NCI-H69 (cell line): Measurements from ENCODE around the gene PCID2.
A peak's percentile ranks its signal among the peaks of the same experiment; 100 is the strongest.

ENCODE experiments used
- DNase-seq: peaks from one replicate; lab custom pipeline; 2025; lab: John Stamatoyannopoulos, UW

Gene PCID2

DNA sequence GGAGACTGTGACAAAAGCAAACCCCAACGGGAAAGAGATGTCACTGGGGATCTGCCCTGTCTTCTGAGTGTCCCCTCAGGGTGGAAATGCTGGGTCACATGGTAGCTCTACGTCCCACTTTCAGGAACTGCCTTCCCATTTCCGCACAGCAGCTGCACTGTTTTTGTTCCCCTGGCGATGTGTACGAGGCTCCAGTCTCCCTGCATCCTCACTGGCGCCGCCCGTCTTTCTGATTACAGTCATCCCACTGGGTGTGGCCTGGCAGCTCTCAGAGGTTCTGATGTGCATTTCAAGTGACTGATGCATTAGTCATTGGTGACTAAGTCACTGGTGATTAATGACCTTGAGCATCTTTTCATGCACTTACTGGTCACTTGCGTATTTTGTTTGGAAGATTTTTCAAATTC lies 21.2 kb downstream of the PCID2 start:
- peak; percentile 49 for DNase-seq

GRCh38 chr13:113186061-113186900 lies 22.2 kb downstream of the PCID2 start:
- no peak for DNase-seq

DNA sequence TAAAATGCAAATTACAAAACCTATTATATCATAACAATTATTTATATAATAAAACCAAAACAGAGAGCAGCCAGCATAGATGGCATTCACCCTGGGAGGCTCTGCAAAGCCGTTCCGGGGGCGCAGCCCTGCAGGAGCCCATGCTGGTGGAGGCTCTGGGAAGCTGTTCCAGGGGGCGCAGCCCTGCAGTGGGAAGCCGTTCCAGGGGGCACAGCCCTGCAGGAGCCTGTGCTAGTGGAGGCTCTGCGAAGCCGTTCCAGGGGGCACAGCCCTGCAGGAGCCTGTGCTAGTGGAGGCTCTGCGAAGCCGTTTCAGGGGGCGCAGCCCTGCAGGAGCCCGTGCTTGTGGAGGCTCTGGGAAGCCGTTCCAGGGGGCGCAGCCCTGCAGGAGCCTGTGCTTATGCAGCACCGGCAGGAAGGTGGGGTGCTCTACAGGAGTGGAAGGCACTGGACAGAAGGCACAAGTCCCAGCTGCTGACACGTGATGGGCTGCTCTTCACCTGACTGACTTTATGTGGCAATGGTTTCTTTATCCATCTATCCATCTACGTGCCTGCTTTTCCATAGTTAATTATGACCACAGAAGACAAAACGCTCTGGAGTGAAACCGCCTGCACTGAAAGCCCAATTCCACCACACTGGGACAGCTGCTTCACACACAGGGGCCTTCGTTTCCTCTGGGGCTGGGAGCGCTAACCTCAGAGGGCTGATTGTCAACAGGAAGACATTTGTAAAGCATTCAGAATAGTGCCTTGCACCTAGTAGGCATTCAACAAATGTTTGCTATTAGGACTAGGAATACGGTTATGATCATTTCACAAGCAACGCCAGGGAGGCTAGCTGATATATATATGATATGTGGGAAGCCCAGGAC lies 23.7 kb downstream of the PCID2 start:
- no peak for DNase-seq

- peak; percentile 38 for DNase-seq
Observed at GRCh38 chr13:113183450-113184129, 24.9 kb downstream of the PCID2 start.

DNA sequence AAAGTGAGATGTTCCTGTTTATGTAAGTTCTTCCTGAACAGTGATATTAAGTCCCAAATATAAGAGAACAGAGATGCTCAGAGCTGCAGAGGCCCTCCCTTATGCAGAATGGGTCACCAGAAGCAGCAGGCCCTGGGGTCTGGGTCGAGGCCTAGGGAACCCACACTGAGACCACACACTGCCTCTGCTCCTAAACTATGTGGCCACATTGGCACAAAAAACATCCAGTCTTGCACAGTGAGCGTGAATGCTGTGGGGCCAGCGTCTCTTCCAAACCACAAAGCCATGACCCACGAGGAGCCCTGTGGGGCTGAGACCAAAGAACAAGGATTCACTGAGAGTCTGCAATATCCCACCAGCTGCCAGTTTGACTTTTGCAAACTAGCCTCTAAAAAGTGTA lies 26.4 kb downstream of the PCID2 start:
- no peak for DNase-seq

DNA sequence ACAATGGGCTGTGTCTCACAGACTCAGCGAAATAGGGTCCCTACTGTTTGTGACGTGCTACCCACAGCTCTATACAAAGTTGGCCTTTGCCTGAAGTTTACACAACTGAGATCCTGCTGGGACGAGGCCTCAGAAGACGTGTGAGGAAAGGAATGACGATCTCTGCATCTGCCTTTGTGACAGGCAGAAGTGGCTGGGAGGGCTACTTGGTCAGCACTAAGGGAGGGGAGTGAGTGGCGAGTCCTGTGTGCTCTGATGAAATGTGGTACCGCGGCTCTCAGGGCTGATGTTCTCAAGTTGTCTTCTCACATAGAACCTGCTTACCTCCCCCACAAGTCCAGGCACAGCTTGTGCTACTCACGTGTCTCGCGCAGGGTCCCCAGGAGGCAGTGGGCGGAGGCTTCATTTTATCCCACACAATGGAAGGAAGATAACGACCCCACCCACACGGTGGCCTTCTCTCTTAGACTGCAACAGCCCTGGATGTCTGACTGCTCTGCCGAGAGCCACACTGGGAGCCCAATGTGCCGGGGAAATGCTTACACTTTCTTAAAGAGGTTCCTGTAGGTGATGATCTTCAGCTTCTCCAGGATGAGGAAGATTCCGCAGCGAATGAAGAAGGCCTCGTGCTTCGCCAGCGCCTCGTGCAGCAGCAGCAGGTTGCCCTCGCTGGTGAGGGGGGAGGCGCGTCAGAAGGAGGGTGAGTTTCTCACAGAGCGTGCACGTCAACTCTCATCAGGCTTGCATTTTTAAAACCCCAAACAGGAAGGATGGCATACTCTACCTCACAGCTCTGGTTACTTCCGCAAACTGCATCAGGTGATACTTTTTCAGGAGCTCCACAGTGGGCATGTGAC lies 28.9 kb downstream of the PCID2 start:
- no peak for DNase-seq

GRCh38 chr13:113178896-113179167 lies 29.6 kb downstream of the PCID2 start:
- no peak for DNase-seq

DNA sequence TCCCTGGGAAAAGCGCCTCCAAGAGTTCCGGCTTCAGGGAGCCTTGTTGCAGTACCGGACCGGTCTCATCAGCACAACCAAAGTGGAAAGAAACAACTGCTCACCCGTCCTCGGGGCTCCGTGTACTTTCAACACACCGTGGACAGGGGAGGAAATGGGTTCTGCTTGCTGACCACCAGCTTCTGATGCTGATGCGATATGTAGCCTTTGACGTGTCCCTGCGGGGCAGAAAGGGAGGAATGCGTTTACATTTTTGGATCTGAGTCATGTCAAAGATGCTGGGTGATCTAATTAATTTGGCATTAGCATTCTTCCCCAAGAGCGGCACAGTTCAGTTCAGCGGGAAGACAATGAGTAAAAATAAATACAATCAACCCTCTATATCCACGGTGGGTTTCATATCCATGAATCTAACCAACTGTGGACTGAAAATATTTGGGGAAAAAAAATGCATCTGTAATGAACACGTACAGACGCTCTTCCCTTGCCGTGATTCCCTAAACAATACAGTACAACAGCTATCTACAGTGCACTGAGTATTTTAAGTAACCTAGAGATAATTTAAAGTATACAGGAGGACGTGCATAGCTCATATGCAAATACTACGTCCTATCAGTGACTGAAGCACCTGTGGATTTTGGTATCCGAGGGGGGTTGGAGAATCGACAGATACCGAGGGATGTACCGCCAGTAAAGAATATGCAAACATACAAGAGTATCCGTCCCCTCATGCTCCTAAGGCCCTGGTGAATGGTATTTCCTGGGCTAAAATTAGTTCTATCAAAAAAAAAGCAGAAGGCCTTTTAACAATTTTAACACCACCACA lies 30.2 kb downstream of the PCID2 start:
- DNase-seq, result no peak

DNA sequence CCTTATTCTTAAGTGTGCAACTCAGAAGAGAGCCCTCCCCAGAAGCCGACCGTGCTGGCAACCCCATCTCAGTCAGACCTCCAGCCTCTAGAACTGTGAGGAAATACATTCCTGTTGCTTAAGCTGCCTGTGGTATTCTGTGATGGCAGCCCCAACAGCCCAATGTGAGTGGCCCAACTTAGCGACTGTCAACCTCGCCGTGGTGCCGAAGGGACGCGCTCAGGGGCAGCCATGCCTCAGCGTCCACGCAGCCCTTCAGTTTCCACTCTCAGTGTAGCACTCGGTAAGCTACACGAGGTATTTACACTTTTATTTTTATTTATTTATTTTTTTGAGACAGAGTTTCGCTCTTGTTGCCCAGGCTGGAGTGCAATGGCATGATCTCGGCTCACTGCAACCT lies 31.6 kb downstream of the PCID2 start:
- no peak for DNase-seq

- no peak for DNase-seq
Observed at GRCh38 chr13:113176280-113176679, 32.2 kb downstream of the PCID2 start.

DNA sequence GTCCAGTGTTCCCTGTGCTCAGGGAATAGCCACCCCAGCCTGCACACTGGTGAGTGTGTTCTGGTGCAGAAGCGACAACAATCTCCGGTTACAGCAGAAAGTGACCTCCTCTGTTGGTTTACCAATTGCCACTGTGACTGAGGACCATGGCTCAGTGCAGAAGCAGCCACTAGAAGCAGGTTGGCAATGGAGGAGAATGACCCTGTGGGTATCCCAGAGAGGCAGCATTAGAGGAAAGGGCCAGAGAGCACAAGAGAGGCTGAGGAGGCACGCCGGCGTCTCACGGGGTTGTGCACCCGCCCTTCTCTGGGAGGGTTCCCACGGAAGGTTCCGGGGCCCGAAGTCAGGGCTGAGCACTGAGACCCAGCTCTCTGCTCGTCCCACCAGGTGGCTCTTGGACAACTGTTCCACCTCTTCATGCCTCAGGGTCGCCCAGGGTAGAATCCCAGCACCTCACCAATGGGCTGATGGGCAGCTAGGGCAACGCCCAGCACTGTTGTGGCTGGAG lies 36.0 kb downstream of the PCID2 start:
- no peak for DNase-seq

- DNase-seq, result no peak
Observed at GRCh38 chr13:113171250-113172125, 37.0 kb downstream of the PCID2 start.

GRCh38 chr13:113170511-113170910 lies 38.0 kb downstream of the PCID2 start:
- no peak for DNase-seq

DNA sequence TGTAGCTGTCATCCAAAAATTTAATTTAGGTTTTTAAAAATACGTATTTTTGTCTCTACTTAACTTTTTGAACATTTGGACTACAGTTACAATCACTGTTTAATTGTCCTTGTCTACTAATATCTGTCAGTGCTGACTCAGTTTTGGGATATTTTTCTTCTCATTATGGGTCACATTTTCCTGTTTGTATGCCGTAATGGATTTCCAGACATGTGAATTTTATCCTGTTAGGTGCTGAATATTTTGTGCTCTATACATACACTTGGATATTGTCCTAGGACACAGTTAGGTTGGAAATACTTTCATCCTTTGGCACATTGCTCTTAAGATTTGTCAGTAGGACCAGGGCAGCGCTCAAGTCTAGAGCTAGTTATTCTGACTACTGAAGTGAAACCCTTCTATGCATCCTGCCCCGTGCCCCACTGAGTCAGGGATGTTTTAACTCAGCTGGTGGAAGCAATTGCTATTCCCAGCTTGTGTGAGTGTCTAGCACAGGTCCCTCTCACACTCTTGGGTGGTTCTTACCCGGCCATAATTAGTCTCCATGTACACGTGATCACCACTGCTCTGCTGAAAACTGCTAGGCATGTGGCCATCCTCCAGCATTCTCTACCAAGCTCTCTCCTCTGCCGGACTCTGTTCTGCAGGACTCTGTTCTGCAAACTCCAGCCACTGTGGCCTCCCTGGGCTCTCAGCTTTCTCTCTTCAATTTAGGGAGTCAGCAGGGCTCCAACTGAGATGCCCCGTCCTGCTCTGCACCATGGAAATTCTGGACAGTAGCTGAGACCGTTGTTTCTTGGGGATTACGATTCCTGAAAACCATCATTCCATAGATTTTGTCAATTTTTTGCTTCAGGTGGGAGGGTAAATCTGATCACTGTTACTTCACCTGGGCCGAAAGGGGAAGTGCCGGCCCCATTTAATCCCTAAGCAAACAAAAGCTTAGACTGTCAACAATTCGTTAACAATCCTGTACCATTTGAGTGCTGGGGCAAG lies 38.9 kb downstream of the PCID2 start:
- DNase-seq, result peak; percentile 78

DNA sequence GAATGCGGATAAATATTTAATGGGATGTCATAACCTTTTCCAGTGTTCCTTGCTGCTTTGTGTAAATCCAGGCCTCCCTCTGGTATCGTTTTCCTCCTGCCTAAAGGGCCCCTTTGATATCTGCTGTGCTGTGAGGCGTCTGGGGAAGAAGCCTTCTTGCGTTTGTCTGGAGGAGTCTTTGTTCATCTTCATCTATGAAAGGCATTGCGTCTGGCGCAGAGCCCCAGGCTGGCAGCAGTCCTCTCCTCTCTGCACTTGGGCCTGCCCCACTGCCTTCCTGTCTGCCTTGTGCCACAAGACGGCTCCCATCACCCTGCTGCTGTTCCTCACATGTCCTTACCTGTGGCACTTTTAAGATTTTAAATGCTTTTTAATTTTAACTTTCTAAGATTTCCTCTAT lies 40.3 kb downstream of the PCID2 start:
- no peak for DNase-seq

DNA sequence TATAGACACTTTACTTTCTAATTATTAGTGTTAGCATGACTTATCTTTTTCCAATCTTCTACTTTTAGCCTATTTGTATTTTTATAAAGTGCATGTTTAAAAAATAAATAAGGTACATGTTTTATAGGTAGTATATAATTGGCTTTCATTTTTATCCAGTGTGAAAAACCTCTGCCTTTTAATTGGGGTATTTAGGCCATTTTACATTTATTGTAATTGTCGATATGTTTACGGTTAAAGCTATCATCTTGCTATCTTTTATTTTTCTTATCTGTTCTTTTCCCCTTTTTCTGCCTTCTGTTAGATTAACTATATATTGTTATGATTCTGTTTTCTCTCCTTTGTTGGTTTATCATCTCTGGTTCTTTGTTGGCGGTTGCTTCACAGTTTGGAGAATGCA lies 40.9 kb downstream of the PCID2 start:
- no peak for DNase-seq

DNA sequence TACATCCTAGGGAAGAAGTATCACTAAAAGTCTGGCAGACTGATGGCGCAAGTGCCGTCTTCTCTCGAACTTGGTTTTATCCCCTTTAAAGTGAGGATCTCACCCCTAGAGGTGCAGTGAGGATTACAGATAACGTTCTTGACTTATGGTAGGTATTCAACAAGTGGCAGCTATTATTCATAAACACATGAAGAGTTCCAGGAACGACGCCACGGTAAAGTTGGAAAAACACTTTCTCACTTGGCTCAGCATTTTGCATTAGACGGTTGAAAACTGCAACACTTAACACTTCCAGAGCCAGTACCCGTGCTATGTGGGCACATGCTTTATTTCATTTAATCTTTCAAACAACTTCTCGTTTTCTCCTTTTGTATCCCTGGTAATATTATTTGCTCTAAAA lies 41.3 kb downstream of the PCID2 start:
- DNase-seq, result no peak

GRCh38 chr13:113166681-113167080 lies 41.8 kb downstream of the PCID2 start:
- DNase-seq, result no peak

DNA sequence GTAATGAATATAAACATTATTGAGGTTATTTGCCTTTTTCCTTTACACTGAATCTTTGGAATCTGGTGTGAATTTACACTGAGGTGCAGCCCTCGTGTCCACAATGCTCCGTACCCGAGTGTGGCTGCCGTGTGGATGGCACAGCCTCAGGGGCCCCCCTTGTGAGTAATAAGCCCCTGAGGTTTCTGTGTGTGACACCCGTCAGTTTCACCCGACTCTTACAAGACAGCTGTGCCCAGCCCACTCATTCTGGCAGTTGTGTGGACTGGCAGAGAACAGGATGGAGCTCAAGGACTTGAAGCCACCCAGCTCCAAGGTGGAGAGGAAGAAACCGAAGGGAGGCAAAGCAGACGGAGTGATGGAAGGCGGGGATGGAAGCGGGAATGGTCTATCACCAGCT lies 42.2 kb downstream of the PCID2 start:
- DNase-seq, result no peak
